HG03521 (cell line): Measurements from ENCODE around the gene ARHGEF17.

Experiments used
- ATAC-seq: cut with Tn5 transposase; IDR thresholded peaks from one replicate; pipeline ENCODE4 v1.9.1; 2021; ENCODE audit warnings: mild to moderate bottlenecking, moderate library complexity; ENCODE audit not compliant: unreplicated experiment

The ARHGEF17 gene

GRCh38 chr11:73291196-73291595 is 16.9 kb upstream of the ARHGEF17 start:
- no peak for ATAC-seq

GRCh38 chr11:73291781-73292524 is 16.1 kb upstream of the ARHGEF17 start:
- ATAC-seq: no peak

- ATAC-seq: no peak
These were observed 15.6 kb upstream of the ARHGEF17 start for GRCh38 chr11:73292525-73292894.

GRCh38 chr11:73293356-73293936 is 14.6 kb upstream of the ARHGEF17 start:
- ATAC-seq: no peak

GRCh38 chr11:73294604-73295003 is 13.5 kb upstream of the ARHGEF17 start:
- ATAC-seq: no peak

DNA sequence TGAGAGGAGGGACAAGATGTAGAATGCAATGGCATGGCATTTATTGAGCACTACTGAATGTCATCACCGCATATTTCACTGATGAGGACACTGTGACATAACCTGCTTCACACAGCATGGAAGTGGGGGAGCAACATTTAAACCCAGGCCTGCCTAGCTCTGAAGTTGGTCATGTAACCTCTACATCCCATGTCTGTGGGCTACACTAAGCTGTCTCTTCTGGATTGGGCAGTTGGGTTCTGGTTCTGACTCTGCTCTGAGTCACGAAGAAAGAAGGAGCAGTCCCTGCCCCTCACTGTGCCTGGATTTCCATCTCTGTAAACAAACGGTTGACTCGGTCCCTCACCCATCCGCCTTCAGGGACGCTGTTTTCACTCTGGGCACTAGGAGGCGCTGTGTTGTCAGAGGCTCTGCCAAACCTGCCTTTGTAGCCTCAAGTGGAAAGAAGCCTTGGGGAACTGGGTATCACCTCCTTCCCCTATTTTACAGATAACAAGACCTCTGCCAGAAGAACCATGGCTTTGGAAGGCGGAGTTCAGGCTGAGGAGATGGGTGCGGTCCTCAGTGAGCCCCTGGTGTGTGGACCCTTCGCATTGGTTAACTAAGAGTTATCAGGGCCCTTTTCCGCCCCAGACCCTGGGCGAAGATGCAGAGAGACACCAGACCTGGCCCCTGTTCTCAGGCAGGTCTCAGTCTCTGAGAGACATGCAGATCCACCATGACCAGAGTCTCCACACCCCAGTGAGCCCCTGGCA is 12.7 kb upstream of the ARHGEF17 start:
- ATAC-seq: no peak

GRCh38 chr11:73295996-73296318 is 12.1 kb upstream of the ARHGEF17 start:
- no peak for ATAC-seq

DNA sequence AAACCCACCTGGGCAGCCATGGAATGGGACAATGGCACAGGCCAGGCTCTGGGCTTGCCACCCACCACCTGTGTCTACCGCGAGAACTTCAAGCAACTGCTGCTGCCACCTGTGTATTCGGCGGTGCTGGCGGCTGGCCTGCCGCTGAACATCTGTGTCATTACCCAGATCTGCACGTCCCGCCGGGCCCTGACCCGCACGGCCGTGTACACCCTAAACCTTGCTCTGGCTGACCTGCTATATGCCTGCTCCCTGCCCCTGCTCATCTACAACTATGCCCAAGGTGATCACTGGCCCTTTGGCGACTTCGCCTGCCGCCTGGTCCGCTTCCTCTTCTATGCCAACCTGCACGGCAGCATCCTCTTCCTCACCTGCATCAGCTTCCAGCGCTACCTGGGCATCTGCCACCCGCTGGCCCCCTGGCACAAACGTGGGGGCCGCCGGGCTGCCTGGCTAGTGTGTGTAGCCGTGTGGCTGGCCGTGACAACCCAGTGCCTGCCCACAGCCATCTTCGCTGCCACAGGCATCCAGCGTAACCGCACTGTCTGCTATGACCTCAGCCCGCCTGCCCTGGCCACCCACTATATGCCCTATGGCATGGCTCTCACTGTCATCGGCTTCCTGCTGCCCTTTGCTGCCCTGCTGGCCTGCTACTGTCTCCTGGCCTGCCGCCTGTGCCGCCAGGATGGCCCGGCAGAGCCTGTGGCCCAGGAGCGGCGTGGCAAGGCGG is 11.4 kb upstream of the ARHGEF17 start:
- ATAC-seq: no peak

DNA sequence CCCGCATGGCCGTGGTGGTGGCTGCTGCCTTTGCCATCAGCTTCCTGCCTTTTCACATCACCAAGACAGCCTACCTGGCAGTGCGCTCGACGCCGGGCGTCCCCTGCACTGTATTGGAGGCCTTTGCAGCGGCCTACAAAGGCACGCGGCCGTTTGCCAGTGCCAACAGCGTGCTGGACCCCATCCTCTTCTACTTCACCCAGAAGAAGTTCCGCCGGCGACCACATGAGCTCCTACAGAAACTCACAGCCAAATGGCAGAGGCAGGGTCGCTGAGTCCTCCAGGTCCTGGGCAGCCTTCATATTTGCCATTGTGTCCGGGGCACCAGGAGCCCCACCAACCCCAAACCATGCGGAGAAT is 10.9 kb upstream of the ARHGEF17 start:
- ATAC-seq: no peak

DNA sequence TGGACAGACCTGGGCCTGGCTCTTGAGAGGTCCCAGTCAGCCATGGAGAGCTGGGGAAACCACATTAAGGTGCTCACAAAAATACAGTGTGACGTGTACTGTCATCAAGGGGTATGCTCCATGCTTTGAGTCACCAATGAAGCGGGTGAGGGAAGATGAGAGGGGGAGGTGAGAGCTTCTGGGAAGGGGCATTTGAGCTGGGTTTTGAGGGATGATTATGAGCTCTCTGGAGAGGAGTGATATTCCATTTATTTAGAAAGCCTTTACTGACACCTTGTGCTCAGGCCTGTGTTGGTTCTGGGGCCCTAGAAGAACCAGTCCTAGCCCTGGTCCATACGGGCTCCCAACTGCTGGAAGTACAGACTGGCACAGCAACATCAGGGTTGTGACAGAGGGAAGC is 10.4 kb upstream of the ARHGEF17 start:
- no peak for ATAC-seq

DNA sequence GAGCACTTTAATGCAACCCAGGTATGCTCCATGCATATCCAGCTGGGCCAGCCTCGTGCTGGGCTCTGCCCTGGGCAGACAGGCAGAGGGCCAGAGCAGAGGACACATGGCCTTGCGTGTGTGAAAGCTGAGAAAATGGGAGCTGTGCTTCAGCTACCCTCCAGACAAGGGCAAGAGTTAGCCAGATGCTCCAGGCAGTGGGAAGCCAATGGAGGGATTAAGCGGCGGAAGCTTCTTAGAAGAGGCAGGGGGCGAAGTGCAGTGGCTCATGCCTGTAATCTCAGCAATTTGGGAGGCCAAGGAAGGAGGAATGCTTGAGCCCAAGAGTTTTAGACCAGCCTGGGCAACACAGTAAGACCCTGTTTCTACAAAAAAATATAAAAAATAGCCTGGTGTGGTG is 9.8 kb upstream of the ARHGEF17 start:
- ATAC-seq: no peak

GRCh38 chr11:73299751-73300150 is 8.3 kb upstream of the ARHGEF17 start:
- ATAC-seq: no peak

DNA sequence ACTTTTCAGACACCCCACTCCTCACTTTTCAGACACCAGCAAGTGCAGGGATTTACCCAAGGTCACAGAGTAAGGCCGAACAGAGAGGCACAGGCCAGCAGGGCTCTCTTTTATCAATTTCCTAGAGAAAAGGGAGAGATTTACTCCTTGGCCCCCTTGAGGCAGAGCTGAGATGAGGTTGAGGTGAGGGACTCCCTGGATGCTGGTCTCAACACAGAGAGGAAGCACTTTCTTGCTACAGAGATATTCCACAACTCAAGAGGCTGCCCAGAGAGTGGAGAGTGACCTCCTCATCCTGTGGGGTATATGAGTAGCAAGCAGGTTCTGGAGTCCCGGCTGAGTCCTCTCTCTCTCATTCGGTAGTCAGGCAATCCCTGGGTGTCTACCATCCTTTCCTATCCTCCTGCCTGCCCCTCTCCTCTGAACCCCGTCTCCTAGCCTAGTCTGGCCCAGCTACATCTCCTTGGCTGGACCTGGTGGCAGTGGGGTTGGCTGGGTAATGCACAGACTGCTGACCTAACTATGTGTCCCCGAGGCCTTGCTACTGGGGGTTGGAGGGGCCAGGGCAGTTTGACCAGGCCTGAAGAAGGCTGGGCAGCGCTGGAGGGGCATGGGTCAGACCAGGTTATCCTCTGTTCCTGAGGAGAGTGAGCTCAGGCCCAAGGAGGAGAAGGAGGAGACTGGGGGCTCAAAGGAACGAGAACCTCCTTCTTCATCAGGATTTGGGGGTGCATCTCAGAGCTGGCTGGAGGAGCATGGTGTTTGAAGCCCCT is 1.8 kb upstream of the ARHGEF17 start:
- no peak for ATAC-seq

- ATAC-seq: no peak
These were observed 1.1 kb upstream of the ARHGEF17 start for GRCh38 chr11:73306977-73307322.

GRCh38 chr11:73307323-73308002 is 613 bp upstream of the ARHGEF17 start:
- ATAC-seq: peak; percentile 48

DNA sequence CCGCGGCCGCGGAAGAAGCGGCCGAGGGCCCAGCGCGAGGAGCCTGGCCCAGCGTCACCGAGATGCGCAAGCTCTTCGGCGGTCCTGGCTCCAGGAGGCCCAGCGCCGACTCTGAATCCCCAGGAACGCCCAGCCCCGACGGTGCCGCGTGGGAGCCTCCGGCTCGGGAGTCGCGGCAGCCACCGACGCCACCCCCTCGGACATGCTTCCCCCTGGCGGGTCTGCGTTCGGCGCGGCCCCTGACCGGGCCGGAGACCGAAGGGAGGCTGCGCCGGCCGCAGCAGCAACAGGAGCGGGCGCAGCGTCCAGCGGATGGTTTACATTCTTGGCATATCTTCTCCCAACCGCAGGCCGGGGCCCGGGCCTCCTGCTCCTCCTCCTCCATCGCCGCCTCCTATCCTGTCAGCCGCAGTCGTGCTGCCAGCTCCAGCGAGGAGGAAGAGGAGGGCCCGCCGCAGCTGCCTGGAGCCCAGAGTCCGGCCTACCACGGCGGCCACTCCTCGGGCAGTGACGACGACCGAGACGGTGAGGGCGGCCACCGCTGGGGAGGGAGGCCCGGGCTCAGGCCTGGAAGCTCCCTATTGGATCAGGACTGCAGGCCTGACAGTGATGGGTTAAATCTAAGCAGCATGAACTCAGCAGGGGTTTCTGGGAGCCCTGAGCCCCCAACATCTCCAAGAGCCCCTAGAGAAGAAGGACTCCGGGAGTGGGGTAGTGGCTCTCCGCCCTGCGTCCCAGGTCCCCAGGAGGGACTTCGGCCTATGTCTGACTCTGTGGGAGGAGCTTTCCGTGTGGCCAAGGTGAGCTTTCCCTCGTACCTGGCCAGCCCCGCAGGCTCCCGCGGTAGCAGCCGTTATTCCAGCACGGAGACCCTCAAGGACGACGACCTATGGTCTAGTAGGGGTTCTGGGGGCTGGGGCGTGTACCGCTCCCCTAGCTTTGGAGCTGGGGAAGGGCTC is 1.2 kb downstream of the ARHGEF17 start:
- ATAC-seq: no peak

DNA sequence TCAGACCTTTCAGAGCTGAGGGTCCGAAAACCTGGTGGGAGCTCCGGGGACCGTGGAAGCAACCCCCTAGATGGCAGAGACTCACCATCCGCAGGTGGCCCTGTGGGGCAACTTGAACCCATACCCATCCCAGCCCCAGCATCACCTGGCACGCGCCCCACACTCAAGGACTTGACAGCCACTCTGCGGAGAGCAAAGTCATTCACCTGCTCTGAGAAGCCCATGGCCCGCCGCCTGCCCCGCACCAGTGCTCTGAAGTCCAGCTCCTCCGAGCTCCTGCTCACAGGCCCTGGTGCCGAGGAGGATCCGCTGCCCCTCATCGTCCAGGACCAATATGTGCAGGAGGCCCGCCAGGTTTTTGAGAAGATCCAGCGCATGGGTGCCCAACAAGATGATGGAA is 2.0 kb downstream of the ARHGEF17 start:
- no peak for ATAC-seq

GRCh38 chr11:73310661-73311393 is 2.8 kb downstream of the ARHGEF17 start:
- ATAC-seq: no peak

DNA sequence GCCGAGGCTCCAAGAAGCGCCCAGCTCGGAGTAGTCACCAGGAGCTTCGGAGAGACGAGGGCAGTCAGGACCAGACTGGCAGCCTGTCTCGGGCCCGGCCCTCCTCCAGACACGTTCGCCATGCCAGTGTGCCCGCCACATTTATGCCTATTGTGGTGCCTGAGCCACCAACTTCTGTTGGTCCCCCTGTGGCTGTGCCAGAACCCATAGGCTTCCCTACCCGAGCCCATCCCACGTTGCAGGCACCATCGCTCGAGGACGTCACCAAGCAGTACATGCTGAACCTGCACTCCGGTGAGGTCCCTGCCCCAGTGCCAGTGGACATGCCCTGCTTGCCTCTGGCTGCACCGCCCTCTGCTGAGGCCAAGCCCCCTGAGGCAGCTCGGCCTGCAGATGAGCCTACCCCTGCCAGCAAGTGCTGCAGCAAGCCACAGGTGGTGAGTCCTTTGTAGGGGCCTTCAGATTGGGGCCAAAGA is 3.4 kb downstream of the ARHGEF17 start:
- no peak for ATAC-seq
